Muscle layer of colon (tissue), 2 donors: Measurements from ENCODE around the gene EHBP1L1.

Experiments used
- H3K27ac ChIP-seq: one replicate; pipeline ENCODE4 v1.7.0; 2013; ENCODE audit warnings: low read depth, mild to moderate bottlenecking, low read length, moderate library complexity
- H3K27me3 ChIP-seq, 2 donors: one replicate each; pipeline ENCODE4 v1.7.0; 2013; ENCODE audit warnings: low read length in 2 of 2, mild to moderate bottlenecking in 2 of 2; ENCODE audit not compliant: insufficient read depth in 2 of 2, control insufficient read depth in 1 of 2
- H3K36me3 ChIP-seq: one replicate; pipeline ENCODE4 v1.7.0; 2013; ENCODE audit warnings: mild to moderate bottlenecking, low read length; ENCODE audit not compliant: insufficient read depth
- H3K4me1 ChIP-seq: one replicate; pipeline ENCODE4 v1.7.0; 2013; ENCODE audit warnings: mild to moderate bottlenecking, low read length; ENCODE audit not compliant: insufficient read depth
- H3K4me3 ChIP-seq, 2 donors: one replicate each; pipeline ENCODE4 v1.7.0; 2013; ENCODE audit warnings: low read length in 2 of 2, low read depth in 1 of 2, mild to moderate bottlenecking in 1 of 2, moderate library complexity in 1 of 2
- H3K9ac ChIP-seq: one replicate; pipeline ENCODE4 v1.7.0; 2013; ENCODE audit warnings: low read length
- H3K9me3 ChIP-seq: one replicate; pipeline ENCODE4 v1.7.0; 2013; ENCODE audit warnings: mild to moderate bottlenecking, low read length
- donor health status: abdominal sarcoma.
- donor health status: Adenocarcinoma of cecum.

The EHBP1L1 gene

GRCh38 chr11:65538232-65538914 lies 37.5 kb upstream of the EHBP1L1 start:
- Histone ChIP-seq H3K27ac (no peak overlapping the region), H3K4me3 (no peak overlapping the region), H3K4me1 (peaks cover 19% of the 10 kb centered on the region), H3K27me3 (no peaks in the 10 kb centered on the region), H3K9ac (no peak overlapping the region), H3K36me3 (peaks cover 21% of the 10 kb centered on the region), H3K9me3 (no peaks in the 10 kb centered on the region)

GRCh38 chr11:65538915-65539743 lies 36.7 kb upstream of the EHBP1L1 start:
- no peaks in the 10 kb centered on the region for H3K27me3 ChIP-seq
- peaks cover 19% of the 10 kb centered on the region for H3K4me1 ChIP-seq
- no peaks in the 10 kb centered on the region for H3K9me3 ChIP-seq
- H3K27ac ChIP-seq = no peak overlapping the region
- peaks cover 23% of the 10 kb centered on the region for H3K36me3 ChIP-seq
- no peak overlapping the region for H3K9ac ChIP-seq
- peak overlapping the region in 1 of 2 donors; percentile 59 for H3K4me3 ChIP-seq

- H3K36me3 ChIP-seq = peaks cover 26% of the 10 kb centered on the region
- peak overlapping the region; percentile 59 to 74 for H3K4me3 ChIP-seq
- H3K9ac ChIP-seq = no peak overlapping the region
- H3K4me1 ChIP-seq = peaks cover 19% of the 10 kb centered on the region
- peak overlapping the region; percentile 93 for H3K27ac ChIP-seq
- H3K9me3 ChIP-seq = no peaks in the 10 kb centered on the region
- H3K27me3 ChIP-seq = no peaks in the 10 kb centered on the region
These were observed 36.0 kb upstream of the EHBP1L1 start for GRCh38 chr11:65539744-65540289.

GRCh38 chr11:65540290-65541092 lies 35.4 kb upstream of the EHBP1L1 start:
- peak overlapping the region; percentile 71 for H3K9ac ChIP-seq
- no peaks in the 10 kb centered on the region for H3K9me3 ChIP-seq
- H3K4me1 ChIP-seq = peaks cover 19% of the 10 kb centered on the region
- H3K27ac ChIP-seq = peak overlapping the region; percentile 93
- H3K36me3 ChIP-seq = peaks cover 25% of the 10 kb centered on the region
- no peaks in the 10 kb centered on the region for H3K27me3 ChIP-seq
- peak overlapping the region; percentile 59 to 74 for H3K4me3 ChIP-seq

DNA sequence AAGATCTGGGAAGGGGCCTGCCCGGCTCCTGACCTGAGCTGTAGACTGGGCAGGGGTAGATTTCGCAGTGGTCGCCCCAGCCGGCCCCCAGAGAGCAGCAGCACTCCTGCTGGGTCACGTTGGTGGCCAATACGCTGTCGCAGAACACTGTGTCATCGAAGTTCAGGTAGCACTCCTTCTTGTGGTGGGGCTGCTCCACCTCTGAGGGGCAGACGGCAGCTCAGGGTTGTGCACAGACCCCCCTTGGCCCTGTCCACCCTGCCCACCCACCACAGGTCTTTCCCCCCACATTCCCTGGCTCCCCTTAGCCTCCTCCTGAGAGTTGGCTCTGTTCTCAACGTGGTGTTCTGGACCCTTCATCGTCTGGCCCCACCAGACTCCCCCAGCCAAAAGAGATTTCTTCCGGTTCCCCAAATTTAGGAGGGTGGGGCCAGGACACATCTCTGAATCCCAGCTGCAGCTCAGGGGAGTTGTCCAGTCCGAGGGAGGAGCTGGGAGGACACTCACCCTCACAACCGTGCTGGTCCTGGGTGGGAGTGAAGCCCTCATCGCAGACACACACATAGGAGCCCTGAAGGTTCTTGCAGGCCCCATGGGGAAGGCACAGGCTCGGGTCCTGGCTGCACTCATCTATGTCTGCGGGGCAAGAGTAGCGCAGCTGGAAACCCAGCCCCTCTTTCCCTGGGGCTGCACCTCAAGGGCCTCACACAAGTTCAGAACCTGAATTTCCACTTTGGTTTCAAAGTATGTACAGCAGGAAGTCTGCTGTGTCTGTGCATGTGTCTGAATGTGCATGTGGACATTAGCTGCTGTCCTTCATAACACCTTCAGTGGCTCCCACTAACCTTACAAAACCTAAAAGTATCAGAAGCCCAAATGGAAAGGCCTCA lies 34.5 kb upstream of the EHBP1L1 start:
- H3K4me1 ChIP-seq = peaks cover 19% of the 10 kb centered on the region
- peak overlapping the region; percentile 93 for H3K27ac ChIP-seq
- no peaks in the 10 kb centered on the region for H3K27me3 ChIP-seq
- H3K4me3 ChIP-seq = peak overlapping the region; percentile 59 to 74
- H3K9ac ChIP-seq = peak overlapping the region; percentile 71
- H3K36me3 ChIP-seq = peaks cover 29% of the 10 kb centered on the region
- H3K9me3 ChIP-seq = no peaks in the 10 kb centered on the region

GRCh38 chr11:65542738-65543390 lies 33.0 kb upstream of the EHBP1L1 start:
- H3K9ac ChIP-seq = no peak overlapping the region
- peaks cover 19% of the 10 kb centered on the region for H3K4me1 ChIP-seq
- H3K9me3 ChIP-seq = no peaks in the 10 kb centered on the region
- peaks cover 29% of the 10 kb centered on the region for H3K36me3 ChIP-seq
- H3K27ac ChIP-seq = no peak overlapping the region
- no peak overlapping the region for H3K4me3 ChIP-seq
- H3K27me3 ChIP-seq = no peaks in the 10 kb centered on the region

DNA sequence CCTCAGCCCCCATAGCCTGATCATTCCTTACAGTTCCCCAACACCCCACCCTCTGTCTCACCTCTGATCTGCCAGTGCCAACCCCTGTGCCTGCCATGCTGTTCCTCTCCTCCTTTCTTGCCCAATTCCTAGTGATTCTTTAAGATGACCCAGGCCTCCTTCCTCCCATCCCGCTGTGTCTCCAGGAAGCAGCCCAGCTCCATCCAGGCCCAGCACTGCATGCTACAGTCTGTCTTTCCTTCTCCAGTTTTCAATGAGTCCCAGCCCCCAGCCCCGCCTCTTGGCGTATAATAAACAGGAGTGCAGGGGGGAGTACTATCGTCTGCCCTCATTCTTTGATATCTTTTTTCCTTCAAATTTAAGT lies 30.0 kb upstream of the EHBP1L1 start:
- Histone ChIP-seq H3K27me3 (no peaks in the 10 kb centered on the region), H3K36me3 (peaks cover 46% of the 10 kb centered on the region), H3K4me3 (no peak overlapping the region), H3K9me3 (no peaks in the 10 kb centered on the region), H3K27ac (no peak overlapping the region), H3K4me1 (peaks cover 13% of the 10 kb centered on the region), H3K9ac (no peak overlapping the region)

- Histone ChIP-seq H3K36me3 (peaks cover 50% of the 10 kb centered on the region), H3K4me3 (no peak overlapping the region), H3K4me1 (peaks cover 8% of the 10 kb centered on the region), H3K9me3 (no peaks in the 10 kb centered on the region), H3K9ac (no peak overlapping the region), H3K27ac (peak overlapping the region; percentile 30), H3K27me3 (no peaks in the 10 kb centered on the region)
These were observed 29.5 kb upstream of the EHBP1L1 start for GRCh38 chr11:65546217-65546958.

GRCh38 chr11:65547446-65548125 lies 28.3 kb upstream of the EHBP1L1 start:
- Histone ChIP-seq H3K27ac (no peak overlapping the region), H3K36me3 (peaks cover 56% of the 10 kb centered on the region), H3K9ac (no peak overlapping the region)

More at GRCh38 chr11:65547446-65548125, 28.3 kb upstream of the EHBP1L1 start:
- Histone ChIP-seq H3K4me1 (peaks cover 4% of the 10 kb centered on the region), H3K9me3 (no peaks in the 10 kb centered on the region), H3K27me3 (no peaks in the 10 kb centered on the region), H3K4me3 (no peak overlapping the region)
